Measurements from ENCODE around the gene SASH1. TPM values are rescaled to one million over a fixed set of nuclear protein-coding genes. Genes with fewer than 3 reads are reported as not detected.

Gene SASH1
- total RNA-seq, 2 donors from 2014 or later, result 33.4 to 36.2 TPM

- intact Hi-C loops (cut with DNase I), result no loop called here
- ATAC-seq (no peak), DNase-seq (no peak)
Observed at GRCh38 chr6:148325316-148326068, 17.1 kb upstream of the SASH1 start.

GRCh38 chr6:148328876-148329555 lies 13.6 kb upstream of the SASH1 start:
- intact Hi-C loops (cut with DNase I), result no loop called here
- ATAC-seq (peak; percentile 5 to 20), DNase-seq (no peak)

GRCh38 chr6:148329596-148330381 lies 12.8 kb upstream of the SASH1 start:
- ATAC-seq (peak; percentile 23 to 81), DNase-seq (no peak)
- intact Hi-C loops (cut with DNase I), result no loop called here

GRCh38 chr6:148332088-148332487 lies 10.6 kb upstream of the SASH1 start:
- DNase-seq (no peak), ATAC-seq (no peak)
- intact Hi-C loops (cut with DNase I), result no loop called here

- no peak for DNase-seq
- intact Hi-C loops (cut with DNase I), result no loop called here
- ATAC-seq, result no peak
Observed at GRCh38 chr6:148336901-148337300, 5.7 kb upstream of the SASH1 start.

GRCh38 chr6:148339766-148340165 lies 2.9 kb upstream of the SASH1 start:
- DNase-seq, result no peak
- intact Hi-C loops (cut with DNase I), result loop anchor here in 1 of 2 donors (5.0 kb wide), 1 partner anchor 123 kb away; no protein-coding TSS in a partner anchor
- ATAC-seq, result no peak

- DNase-seq (no peak), ATAC-seq (no peak)
- intact Hi-C loops (cut with DNase I), result loop anchor here in 1 of 2 donors (5.0 kb wide), 1 partner anchor 122 kb away; no protein-coding TSS in a partner anchor
Observed at GRCh38 chr6:148340586-148341297, 1.9 kb upstream of the SASH1 start.

- intact Hi-C loops (cut with DNase I), result loop anchor here in 1 of 2 donors (5.0 kb wide), 1 partner anchor 120 kb away; no protein-coding TSS in a partner anchor
Observed at GRCh38 chr6:148342100-148342349, 613 bp upstream of the SASH1 start.

GRCh38 chr6:148343047-148343782 lies 577 bp downstream of the SASH1 start:
- ATAC-seq (no peak), DNase-seq (no peak)
- intact Hi-C loops (cut with DNase I), result loop anchor here in 1 of 2 donors (5.0 kb wide), 1 partner anchor 119 kb away; no protein-coding TSS in a partner anchor

More at GRCh38 chr6:148342100-148342349, 613 bp upstream of the SASH1 start:
- ATAC-seq, result no peak
- no peak for DNase-seq

- DNase-seq (peak; percentile 34), ATAC-seq (peak in 1 of 2 donors; percentile 11)
- intact Hi-C loops (cut with DNase I), result no loop called here
Observed at GRCh38 chr6:148345176-148345575, 2.5 kb downstream of the SASH1 start.

GRCh38 chr6:148345578-148345977 lies 2.9 kb downstream of the SASH1 start:
- ATAC-seq (no peak), DNase-seq (no peak)
- intact Hi-C loops (cut with DNase I), result no loop called here

GRCh38 chr6:148346681-148347440 lies 4.2 kb downstream of the SASH1 start:
- DNase-seq (no peak), ATAC-seq (no peak)
- intact Hi-C loops (cut with DNase I), result no loop called here

GRCh38 chr6:148347441-148348054 lies 4.9 kb downstream of the SASH1 start:
- intact Hi-C loops (cut with DNase I), result no loop called here
- ATAC-seq, result no peak
- DNase-seq, result no peak

GRCh38 chr6:148348335-148348734 lies 5.7 kb downstream of the SASH1 start:
- ATAC-seq, result no peak
- intact Hi-C loops (cut with DNase I), result no loop called here
- no peak for DNase-seq

GRCh38 chr6:148348778-148349177 lies 6.1 kb downstream of the SASH1 start:
- ATAC-seq, result no peak
- intact Hi-C loops (cut with DNase I), result no loop called here

GRCh38 chr6:148349466-148349865 lies 6.8 kb downstream of the SASH1 start:
- intact Hi-C loops (cut with DNase I), result no loop called here
- no peak for DNase-seq
- no peak for ATAC-seq

More at GRCh38 chr6:148348778-148349177, 6.1 kb downstream of the SASH1 start:
- no peak for DNase-seq

GRCh38 chr6:148351309-148351708 lies 8.7 kb downstream of the SASH1 start:
- intact Hi-C loops (cut with DNase I), result no loop called here
- DNase-seq, result no peak
- ATAC-seq, result no peak

Data from left cardiac atrium (tissue), 4 donors.